ENCODE results near the gene PTGR1. TPM values are rescaled to one million over a fixed set of nuclear protein-coding genes. Genes with fewer than 3 reads are reported as not detected.

Gene PTGR1
- polyA plus RNA-seq, 1 of the 3 experiments (the other 2 are of a cell fraction), result 33.0 TPM

DNA sequence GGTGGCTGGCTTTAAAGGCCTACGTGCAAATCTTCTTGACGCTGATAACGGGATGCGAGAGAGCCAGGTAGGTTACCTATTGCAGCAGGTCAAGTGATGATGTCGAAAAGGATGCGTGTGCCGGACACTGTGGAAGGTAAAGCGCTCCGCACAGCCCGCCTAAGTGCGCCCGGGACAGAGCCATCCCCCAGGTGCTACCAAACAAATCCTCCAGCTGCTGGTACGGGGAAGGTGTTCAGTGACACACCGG, 31.4 kb upstream of the PTGR1 start:
- Histone ChIP-seq H3K79me2 (ENCODE audit: insufficient read depth) (peaks cover 47% of the 10 kb centered on the region), H3K9me2 (no peaks in the 10 kb centered on the region), H3K27me3 (ENCODE audit: insufficient read depth) (no peaks in the 10 kb centered on the region), H3K4me2 (peak overlapping the region; percentile 97), H3K36me3 (replicated peaks in 1 of 2; ENCODE audit: control insufficient read depth in 1 of 2, insufficient read depth in 2 of 2, low read length in 1 of 2) (no peaks in the 10 kb centered on the region), H3K9me3 (no peaks in the 10 kb centered on the region), H3K9ac (peak overlapping the region; percentile 82), H3F3A (replicated peaks; ENCODE audit: insufficient read depth) (peaks cover 5% of the 10 kb centered on the region), H2AFZ (ENCODE audit: low read depth) (peak overlapping the region; percentile 97), H3K4me1 (ENCODE audit: control insufficient read depth in 1 of 2, insufficient read depth in 2 of 2, low read depth in 1 of 2, low read length in 1 of 2) (peaks cover 10 to 21% of the 10 kb centered on the region in 2 experiments; a peak in 3 of 4 replicates), H3K4me3 (ENCODE audit: low read depth in 2 of 2, low read length in 1 of 2) (peak overlapping the region; percentile 90 to 97), H3K27ac (ENCODE audit: low read depth in 2 of 2, low read length in 1 of 2) (peak overlapping the region; percentile 40 to 77; a peak in 3 of 4 replicates), H4K20me1 (ENCODE audit: insufficient read depth) (peaks cover 21% of the 10 kb centered on the region)
- ChIA-PET POLR2A (interaction anchor here (0.5 to 2.4 kb wide), 4 partner anchors 21 to 129 kb away, joined by 3 to 10 read pairs (median 4); partner anchors contain the start of gene GNG10), CTCF (interaction anchor here (0.5 to 1.4 kb wide), 3 partner anchors 8 to 33 kb away, joined by 4 to 8 read pairs (median 5); no protein-coding TSS in a partner anchor)
- WGBS (ENCODE audit: low lambda C conversion rate), result 0% methylated on average over 11 of the region's 14 CpGs
- DNase-seq, result no peak
- TF ChIP-seq TEAD4 (IDR thresholded peaks at IDR 0.05; ENCODE audit: borderline replicate concordance, insufficient read depth) (no peak), CHD2 (IDR thresholded peaks at IDR 0.05; ENCODE audit: low read length, partially characterized antibody) (peak; percentile 87), NFIC (IDR thresholded peaks at IDR 0.05; ENCODE audit: borderline replicate concordance) (no peak; the same call in 1 of the 2 replicates), EP300 (IDR thresholded peaks at IDR 0.05; ENCODE audit: borderline replicate concordance in 1 of 2, low read depth in 1 of 2, low read length in 1 of 2) (0 out of 4 replicates have a peak, but pooled peaks of 1 of the 2 experiments have one; percentile 21), ELF1 (IDR thresholded peaks at IDR 0.05) (no peak), GATA2 (CRISPR knock-in tag; IDR thresholded peaks at IDR 0.05) (no peak), NRF1 (IDR thresholded peaks at IDR 0.05; ENCODE audit: low read depth, low read length) (no peak), GABPA (IDR thresholded peaks at IDR 0.05; ENCODE audit: low read depth) (peak; percentile 93; the same call in 1 of the 2 replicates), JUND (IDR thresholded peaks at IDR 0.05) (no peak), MEF2A (IDR thresholded peaks at IDR 0.05; ENCODE audit: borderline replicate concordance, low read depth) (no peak), FOXJ3 (CRISPR knock-in tag; IDR thresholded peaks at IDR 0.05) (no peak), FOXM1 (IDR thresholded peaks at IDR 0.05; ENCODE audit: low read depth) (no peak), TAF1 (IDR thresholded peaks at IDR 0.05; ENCODE audit: borderline replicate concordance, low read depth, low read length) (no peak), YY1 (IDR thresholded peaks at IDR 0.05; ENCODE audit: low read depth) (peak; percentile 67; the same call in 1 of the 2 replicates), RAD21 (IDR thresholded peaks at IDR 0.05; ENCODE audit: low read length) (no peak; the same call in 1 of the 2 replicates), SMC3 (IDR thresholded peaks at IDR 0.05; ENCODE audit: low read depth, low read length) (no peak), RCOR1 (IDR thresholded peaks at IDR 0.05; ENCODE audit: low read length) (peak; percentile 75), RXRA (IDR thresholded peaks at IDR 0.05; ENCODE audit: borderline replicate concordance, low read depth) (no peak), SIN3A (IDR thresholded peaks at IDR 0.05; ENCODE audit: borderline replicate concordance, low read depth, low read length) (peak; percentile 99; the same call in 1 of the 2 replicates)
- TF ChIP-seq, protein P1, sequence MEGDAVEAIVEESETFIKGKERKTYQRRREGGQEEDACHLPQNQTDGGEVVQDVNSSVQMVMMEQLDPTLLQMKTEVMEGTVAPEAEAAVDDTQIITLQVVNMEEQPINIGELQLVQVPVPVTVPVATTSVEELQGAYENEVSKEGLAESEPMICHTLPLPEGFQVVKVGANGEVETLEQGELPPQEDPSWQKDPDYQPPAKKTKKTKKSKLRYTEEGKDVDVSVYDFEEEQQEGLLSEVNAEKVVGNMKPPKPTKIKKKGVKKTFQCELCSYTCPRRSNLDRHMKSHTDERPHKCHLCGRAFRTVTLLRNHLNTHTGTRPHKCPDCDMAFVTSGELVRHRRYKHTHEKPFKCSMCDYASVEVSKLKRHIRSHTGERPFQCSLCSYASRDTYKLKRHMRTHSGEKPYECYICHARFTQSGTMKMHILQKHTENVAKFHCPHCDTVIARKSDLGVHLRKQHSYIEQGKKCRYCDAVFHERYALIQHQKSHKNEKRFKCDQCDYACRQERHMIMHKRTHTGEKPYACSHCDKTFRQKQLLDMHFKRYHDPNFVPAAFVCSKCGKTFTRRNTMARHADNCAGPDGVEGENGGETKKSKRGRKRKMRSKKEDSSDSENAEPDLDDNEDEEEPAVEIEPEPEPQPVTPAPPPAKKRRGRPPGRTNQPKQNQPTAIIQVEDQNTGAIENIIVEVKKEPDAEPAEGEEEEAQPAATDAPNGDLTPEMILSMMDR (IDR thresholded peaks at IDR 0.05), result no peak
- TF ChIP-seq, protein P2, sequence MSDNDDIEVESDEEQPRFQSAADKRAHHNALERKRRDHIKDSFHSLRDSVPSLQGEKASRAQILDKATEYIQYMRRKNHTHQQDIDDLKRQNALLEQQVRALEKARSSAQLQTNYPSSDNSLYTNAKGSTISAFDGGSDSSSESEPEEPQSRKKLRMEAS (IDR thresholded peaks at IDR 0.05; ENCODE audit: low read depth), result peak; percentile 89; the same call in 1 of the 2 replicates
- TF ChIP-seq, protein P3, sequence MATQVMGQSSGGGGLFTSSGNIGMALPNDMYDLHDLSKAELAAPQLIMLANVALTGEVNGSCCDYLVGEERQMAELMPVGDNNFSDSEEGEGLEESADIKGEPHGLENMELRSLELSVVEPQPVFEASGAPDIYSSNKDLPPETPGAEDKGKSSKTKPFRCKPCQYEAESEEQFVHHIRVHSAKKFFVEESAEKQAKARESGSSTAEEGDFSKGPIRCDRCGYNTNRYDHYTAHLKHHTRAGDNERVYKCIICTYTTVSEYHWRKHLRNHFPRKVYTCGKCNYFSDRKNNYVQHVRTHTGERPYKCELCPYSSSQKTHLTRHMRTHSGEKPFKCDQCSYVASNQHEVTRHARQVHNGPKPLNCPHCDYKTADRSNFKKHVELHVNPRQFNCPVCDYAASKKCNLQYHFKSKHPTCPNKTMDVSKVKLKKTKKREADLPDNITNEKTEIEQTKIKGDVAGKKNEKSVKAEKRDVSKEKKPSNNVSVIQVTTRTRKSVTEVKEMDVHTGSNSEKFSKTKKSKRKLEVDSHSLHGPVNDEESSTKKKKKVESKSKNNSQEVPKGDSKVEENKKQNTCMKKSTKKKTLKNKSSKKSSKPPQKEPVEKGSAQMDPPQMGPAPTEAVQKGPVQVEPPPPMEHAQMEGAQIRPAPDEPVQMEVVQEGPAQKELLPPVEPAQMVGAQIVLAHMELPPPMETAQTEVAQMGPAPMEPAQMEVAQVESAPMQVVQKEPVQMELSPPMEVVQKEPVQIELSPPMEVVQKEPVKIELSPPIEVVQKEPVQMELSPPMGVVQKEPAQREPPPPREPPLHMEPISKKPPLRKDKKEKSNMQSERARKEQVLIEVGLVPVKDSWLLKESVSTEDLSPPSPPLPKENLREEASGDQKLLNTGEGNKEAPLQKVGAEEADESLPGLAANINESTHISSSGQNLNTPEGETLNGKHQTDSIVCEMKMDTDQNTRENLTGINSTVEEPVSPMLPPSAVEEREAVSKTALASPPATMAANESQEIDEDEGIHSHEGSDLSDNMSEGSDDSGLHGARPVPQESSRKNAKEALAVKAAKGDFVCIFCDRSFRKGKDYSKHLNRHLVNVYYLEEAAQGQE (IDR thresholded peaks at IDR 0.05; ENCODE audit: low read depth, low read length), result no peak
- TF ChIP-seq, protein P4, sequence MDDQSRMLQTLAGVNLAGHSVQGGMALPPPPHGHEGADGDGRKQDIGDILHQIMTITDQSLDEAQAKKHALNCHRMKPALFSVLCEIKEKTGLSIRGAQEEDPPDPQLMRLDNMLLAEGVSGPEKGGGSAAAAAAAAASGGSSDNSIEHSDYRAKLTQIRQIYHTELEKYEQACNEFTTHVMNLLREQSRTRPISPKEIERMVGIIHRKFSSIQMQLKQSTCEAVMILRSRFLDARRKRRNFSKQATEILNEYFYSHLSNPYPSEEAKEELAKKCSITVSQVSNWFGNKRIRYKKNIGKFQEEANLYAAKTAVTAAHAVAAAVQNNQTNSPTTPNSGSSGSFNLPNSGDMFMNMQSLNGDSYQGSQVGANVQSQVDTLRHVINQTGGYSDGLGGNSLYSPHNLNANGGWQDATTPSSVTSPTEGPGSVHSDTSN (IDR thresholded peaks at IDR 0.05), result no peak
- TF ChIP-seq, protein P5, sequence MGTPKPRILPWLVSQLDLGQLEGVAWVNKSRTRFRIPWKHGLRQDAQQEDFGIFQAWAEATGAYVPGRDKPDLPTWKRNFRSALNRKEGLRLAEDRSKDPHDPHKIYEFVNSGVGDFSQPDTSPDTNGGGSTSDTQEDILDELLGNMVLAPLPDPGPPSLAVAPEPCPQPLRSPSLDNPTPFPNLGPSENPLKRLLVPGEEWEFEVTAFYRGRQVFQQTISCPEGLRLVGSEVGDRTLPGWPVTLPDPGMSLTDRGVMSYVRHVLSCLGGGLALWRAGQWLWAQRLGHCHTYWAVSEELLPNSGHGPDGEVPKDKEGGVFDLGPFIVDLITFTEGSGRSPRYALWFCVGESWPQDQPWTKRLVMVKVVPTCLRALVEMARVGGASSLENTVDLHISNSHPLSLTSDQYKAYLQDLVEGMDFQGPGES (IDR thresholded peaks at IDR 0.05; ENCODE audit: low read depth, low read length), result no peak
- TF ChIP-seq, protein P6, sequence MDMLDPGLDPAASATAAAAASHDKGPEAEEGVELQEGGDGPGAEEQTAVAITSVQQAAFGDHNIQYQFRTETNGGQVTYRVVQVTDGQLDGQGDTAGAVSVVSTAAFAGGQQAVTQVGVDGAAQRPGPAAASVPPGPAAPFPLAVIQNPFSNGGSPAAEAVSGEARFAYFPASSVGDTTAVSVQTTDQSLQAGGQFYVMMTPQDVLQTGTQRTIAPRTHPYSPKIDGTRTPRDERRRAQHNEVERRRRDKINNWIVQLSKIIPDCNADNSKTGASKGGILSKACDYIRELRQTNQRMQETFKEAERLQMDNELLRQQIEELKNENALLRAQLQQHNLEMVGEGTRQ (IDR thresholded peaks at IDR 0.05; ENCODE audit: borderline replicate concordance, low read depth, low read length), result no peak

Measured in SK-N-SH (cell line).